ENCODE results near the gene RPLP2. TPM values are rescaled to one million over a fixed set of nuclear protein-coding genes. Genes with fewer than 3 reads are reported as not detected.

Gene RPLP2
- total and polyA plus RNA-seq, 5 donors from 2014 or later: 2,313 to 3,705 (median 2,852) TPM

- Mint-ChIP-seq H3K4me1 (peaks cover 0 to 51% (median 16%) of the 10 kb centered on the region in 4 donors), H3K9me3 (no peaks in the 10 kb centered on the region), H3K27ac (peak overlapping the region in 1 of 3 donors; percentile 56), H3K36me3 (peaks cover 10% of the 10 kb centered on the region), H3K27me3 (peaks cover 30% of the 10 kb centered on the region), H3K4me3 (peak overlapping the region in 2 of 4 donors; percentile 54 to 74)
- Histone ChIP-seq H3K4me3 (ENCODE audit: low read depth, low read length) (no peak overlapping the region), H3K27me3 (ENCODE audit: control insufficient read depth, insufficient read depth, low read length) (no peaks in the 10 kb centered on the region), H3K4me1 (ENCODE audit: control insufficient read depth, insufficient read depth, low read length, poor library complexity, severe bottlenecking) (peaks cover 47% of the 10 kb centered on the region), H3K9me3 (ENCODE audit: control insufficient read depth in 2 of 2, low read length in 2 of 2) (no peaks in the 10 kb centered on the region), H3K27ac (ENCODE audit: insufficient read depth, low read length, poor library complexity, severe bottlenecking) (no peak overlapping the region), H3K36me3 (ENCODE audit: control insufficient read depth, insufficient read depth, low read length) (peaks cover 10% of the 10 kb centered on the region)
- no peak for DNase-seq
- ATAC-seq (ENCODE audit: low read depth in 2 of 2): no peak
These were observed 15.2 kb downstream of the RPLP2 start for GRCh38 chr11:824942-825341.

GRCh38 chr11:825366-826226 lies 15.8 kb downstream of the RPLP2 start:
- Histone ChIP-seq H3K27ac (ENCODE audit: insufficient read depth, low read length, poor library complexity, severe bottlenecking) (no peak overlapping the region), H3K36me3 (ENCODE audit: control insufficient read depth, insufficient read depth, low read length) (peaks cover 10% of the 10 kb centered on the region), H3K4me1 (ENCODE audit: control insufficient read depth, insufficient read depth, low read length, poor library complexity, severe bottlenecking) (peaks cover 50% of the 10 kb centered on the region), H3K27me3 (ENCODE audit: control insufficient read depth, insufficient read depth, low read length) (no peaks in the 10 kb centered on the region), H3K9me3 (ENCODE audit: control insufficient read depth in 2 of 2, low read length in 2 of 2) (no peaks in the 10 kb centered on the region), H3K4me3 (ENCODE audit: low read depth, low read length) (no peak overlapping the region)
- peak overlapping the region in 1 of 4 donors; percentile 85 for H3K4me3 Mint-ChIP-seq
- ATAC-seq (ENCODE audit: low read depth in 2 of 2): no peak
- no peak for DNase-seq
- peaks cover 30% of the 10 kb centered on the region for H3K27me3 Mint-ChIP-seq
- H3K27ac Mint-ChIP-seq: no peak overlapping the region
- H3K9me3 Mint-ChIP-seq: no peaks in the 10 kb centered on the region
- H3K36me3 Mint-ChIP-seq: peaks cover 10% of the 10 kb centered on the region
- peaks cover 0 to 54% (median 16%) of the 10 kb centered on the region in 4 donors for H3K4me1 Mint-ChIP-seq

- Mint-ChIP-seq H3K9me3 (no peaks in the 10 kb centered on the region), H3K4me1 (peaks cover 0 to 50% (median 13%) of the 10 kb centered on the region in 4 donors), H3K27ac (no peak overlapping the region), H3K27me3 (peaks cover 31% of the 10 kb centered on the region), H3K4me3 (peak overlapping the region; percentile 77 to 91 (median 84)), H3K36me3 (peaks cover 10% of the 10 kb centered on the region)
- Histone ChIP-seq H3K36me3 (ENCODE audit: control insufficient read depth, insufficient read depth, low read length) (peaks cover 10% of the 10 kb centered on the region), H3K27me3 (ENCODE audit: control insufficient read depth, insufficient read depth, low read length) (no peaks in the 10 kb centered on the region), H3K4me3 (ENCODE audit: low read depth, low read length) (no peak overlapping the region), H3K9me3 (ENCODE audit: control insufficient read depth in 2 of 2, low read length in 2 of 2) (no peaks in the 10 kb centered on the region), H3K4me1 (ENCODE audit: control insufficient read depth, insufficient read depth, low read length, poor library complexity, severe bottlenecking) (peaks cover 50% of the 10 kb centered on the region), H3K27ac (ENCODE audit: insufficient read depth, low read length, poor library complexity, severe bottlenecking) (no peak overlapping the region)
- ATAC-seq (ENCODE audit: low read depth in 2 of 2): no peak
- no peak for DNase-seq
These were observed 16.5 kb downstream of the RPLP2 start for GRCh38 chr11:826227-826621.

- peak overlapping the region; percentile 77 to 91 (median 84) for H3K4me3 Mint-ChIP-seq
- H3K27me3 Mint-ChIP-seq: peaks cover 37% of the 10 kb centered on the region
- ATAC-seq (ENCODE audit: low read depth in 2 of 2): peak in 1 of 2 donors; percentile 7
- no peak overlapping the region for H3K27ac ChIP-seq (ENCODE audit: insufficient read depth, low read length, poor library complexity, severe bottlenecking)
- H3K36me3 ChIP-seq (ENCODE audit: control insufficient read depth, insufficient read depth, low read length): peaks cover 10% of the 10 kb centered on the region
- no peak overlapping the region for H3K4me3 ChIP-seq (ENCODE audit: low read depth, low read length)
- no peak overlapping the region for H3K27ac Mint-ChIP-seq
- DNase-seq: peak in 1 of 3 donors; percentile 45
- H3K9me3 Mint-ChIP-seq: no peaks in the 10 kb centered on the region
- H3K36me3 Mint-ChIP-seq: peaks cover 10% of the 10 kb centered on the region
- H3K4me1 Mint-ChIP-seq: peaks cover 0 to 49% (median 12%) of the 10 kb centered on the region in 4 donors
- no peaks in the 10 kb centered on the region for H3K9me3 ChIP-seq (ENCODE audit: control insufficient read depth in 2 of 2, low read length in 2 of 2)
- peaks cover 52% of the 10 kb centered on the region for H3K4me1 ChIP-seq (ENCODE audit: control insufficient read depth, insufficient read depth, low read length, poor library complexity, severe bottlenecking)
- no peaks in the 10 kb centered on the region for H3K27me3 ChIP-seq (ENCODE audit: control insufficient read depth, insufficient read depth, low read length)
These were observed 17.0 kb downstream of the RPLP2 start for GRCh38 chr11:826836-827145.

GRCh38 chr11:827146-827896 lies 17.6 kb downstream of the RPLP2 start:
- Histone ChIP-seq H3K27me3 (ENCODE audit: control insufficient read depth, insufficient read depth, low read length) (no peaks in the 10 kb centered on the region), H3K27ac (ENCODE audit: insufficient read depth, low read length, poor library complexity, severe bottlenecking) (no peak overlapping the region), H3K4me1 (ENCODE audit: control insufficient read depth, insufficient read depth, low read length, poor library complexity, severe bottlenecking) (peaks cover 55% of the 10 kb centered on the region), H3K36me3 (ENCODE audit: control insufficient read depth, insufficient read depth, low read length) (peaks cover 8% of the 10 kb centered on the region), H3K4me3 (ENCODE audit: low read depth, low read length) (no peak overlapping the region), H3K9me3 (ENCODE audit: control insufficient read depth in 2 of 2, low read length in 2 of 2) (no peaks in the 10 kb centered on the region)
- ATAC-seq (ENCODE audit: low read depth in 2 of 2) (peak in 1 of 2 donors; percentile 7), DNase-seq (peak in 1 of 3 donors; percentile 61)
- Mint-ChIP-seq H3K27ac (no peak overlapping the region), H3K9me3 (no peaks in the 10 kb centered on the region), H3K27me3 (peaks cover 39% of the 10 kb centered on the region), H3K4me3 (peak overlapping the region; percentile 67 to 89 (median 82)), H3K4me1 (peaks cover 0 to 47% (median 12%) of the 10 kb centered on the region in 4 donors), H3K36me3 (peaks cover 9% of the 10 kb centered on the region)

GRCh38 chr11:827897-828192 lies 18.1 kb downstream of the RPLP2 start, which contains the start of gene CRACR2B:
Gene CRACR2B (plus strand): TSS chr11:827919. CDS start chr11:828608, 689 bp downstream.
- Histone ChIP-seq H3K9me3 (ENCODE audit: control insufficient read depth in 2 of 2, low read length in 2 of 2) (no peaks in the 10 kb centered on the region), H3K4me1 (ENCODE audit: control insufficient read depth, insufficient read depth, low read length, poor library complexity, severe bottlenecking) (peaks cover 59% of the 10 kb centered on the region), H3K27ac (ENCODE audit: insufficient read depth, low read length, poor library complexity, severe bottlenecking) (no peak within 1 kb of the TSS), H3K36me3 (ENCODE audit: control insufficient read depth, insufficient read depth, low read length) (peaks cover 6% of the 10 kb centered on the region), H3K4me3 (ENCODE audit: low read depth, low read length) (no peak within 1 kb of the TSS), H3K27me3 (ENCODE audit: control insufficient read depth, insufficient read depth, low read length) (no peaks in the 10 kb centered on the region)
- H3K36me3 Mint-ChIP-seq: peaks cover 7% of the 10 kb centered on the region
- H3K4me1 Mint-ChIP-seq: peaks cover 0 to 46% (median 10%) of the 10 kb centered on the region in 4 donors
- H3K27me3 Mint-ChIP-seq: peaks cover 39% of the 10 kb centered on the region
- peak within 1 kb of the TSS; percentile 77 to 91 (median 86) for H3K4me3 Mint-ChIP-seq
- ATAC-seq (ENCODE audit: low read depth in 2 of 2) (no peak), DNase-seq (no peak)
- H3K27ac Mint-ChIP-seq: no peak within 1 kb of the TSS
- no peaks in the 10 kb centered on the region for H3K9me3 Mint-ChIP-seq

GRCh38 chr11:828506-829175 lies 18.9 kb downstream of the RPLP2 start:
- Histone ChIP-seq H3K9me3 (ENCODE audit: control insufficient read depth in 2 of 2, low read length in 2 of 2) (no peaks in the 10 kb centered on the region), H3K4me3 (ENCODE audit: low read depth, low read length) (no peak overlapping the region), H3K36me3 (ENCODE audit: control insufficient read depth, insufficient read depth, low read length) (peaks cover 6% of the 10 kb centered on the region), H3K27me3 (ENCODE audit: control insufficient read depth, insufficient read depth, low read length) (no peaks in the 10 kb centered on the region), H3K4me1 (ENCODE audit: control insufficient read depth, insufficient read depth, low read length, poor library complexity, severe bottlenecking) (peaks cover 66% of the 10 kb centered on the region), H3K27ac (ENCODE audit: insufficient read depth, low read length, poor library complexity, severe bottlenecking) (no peak overlapping the region)
- H3K27ac Mint-ChIP-seq: no peak overlapping the region
- H3K36me3 Mint-ChIP-seq: peaks cover 7% of the 10 kb centered on the region
- ATAC-seq (ENCODE audit: low read depth in 2 of 2) (no peak), DNase-seq (no peak)
- H3K4me3 Mint-ChIP-seq: peak overlapping the region; percentile 57 to 89 (median 81)
- H3K9me3 Mint-ChIP-seq: no peaks in the 10 kb centered on the region
- H3K27me3 Mint-ChIP-seq: peaks cover 39% of the 10 kb centered on the region
- H3K4me1 Mint-ChIP-seq: peaks cover 0 to 47% (median 9%) of the 10 kb centered on the region in 4 donors

Measured in CD4-positive, CD25-positive, alpha-beta regulatory T cell (primary cell).